Coronary artery (tissue), 2 donors: ENCODE results near the gene DIAPH2.
A peak's percentile ranks its signal among the peaks of the same experiment; 100 is the strongest.
"Not testable (repeated sequence)": the region's sequence is repeated elsewhere in the genome, so short reads cannot be mapped to it uniquely, and the experiment has no call there.

ENCODE experiments used
- DNase-seq: peaks from one replicate; pipeline ENCODE4 v3.0.0-alpha.2; 2017; ENCODE audit warnings: low spot score
- H3K27ac ChIP-seq, 2 donors: fragments of 200-600 bp; sonication (generic); one replicate each; pipeline ENCODE4 v1.5.1; 2016 to 2019
- H3K4me3 ChIP-seq: fragments of 200-600 bp; sonication (generic); 2 replicates; pipeline ENCODE4 v1.5.1; 2016; ENCODE audit warnings: mild to moderate bottlenecking, moderate library complexity
- TF ChIP-seq, protein P1 (sequence below): fragments of 200-600 bp; sonication (generic); IDR thresholded peaks from one replicate; pipeline ENCODE4 v1.5.1; 2019; ENCODE audit warnings: antibody characterized with exemption

Gene DIAPH2

DNA sequence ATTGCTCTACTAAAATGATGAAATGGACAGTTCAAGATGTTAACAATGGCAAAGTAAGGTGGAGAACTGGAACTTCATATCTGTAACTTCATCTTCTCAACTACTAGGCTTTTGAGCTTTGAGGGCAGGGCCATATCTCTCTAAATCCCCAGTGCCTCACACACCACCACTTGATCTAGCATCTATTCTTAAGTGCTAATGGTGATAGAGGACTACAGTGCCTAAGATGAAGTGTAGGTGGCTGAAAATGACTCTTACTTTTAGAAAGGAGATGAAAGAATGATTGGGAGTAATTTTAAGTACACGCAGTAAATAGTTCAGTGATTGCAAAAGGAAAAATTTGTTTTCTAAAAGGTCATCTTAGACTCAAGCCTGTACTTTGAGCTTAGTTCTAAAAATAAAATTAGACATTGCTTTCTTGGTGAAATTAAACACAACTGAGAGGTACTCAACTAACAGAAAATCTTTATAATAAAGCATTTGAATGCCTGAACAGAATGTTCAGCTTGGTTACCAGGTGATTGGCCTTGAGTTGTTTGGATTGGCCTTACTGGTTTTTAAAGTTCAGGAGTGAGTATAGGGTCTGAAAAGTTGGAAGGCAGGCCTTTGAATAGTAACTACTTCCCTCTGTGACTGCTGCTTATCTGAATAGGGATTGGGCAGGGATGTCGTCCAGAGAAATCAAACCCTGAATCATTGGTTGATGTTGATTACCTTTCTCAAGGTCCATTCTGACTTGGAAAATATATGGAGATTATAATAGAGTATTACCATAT is 45.4 kb downstream of the DIAPH2 start:
- DNase-seq, result no peak
- peak overlapping the region in 1 of 2 donors; percentile 17 for H3K27ac ChIP-seq
- H3K4me3 ChIP-seq, result no peak overlapping the region
- TF ChIP-seq, protein P1, sequence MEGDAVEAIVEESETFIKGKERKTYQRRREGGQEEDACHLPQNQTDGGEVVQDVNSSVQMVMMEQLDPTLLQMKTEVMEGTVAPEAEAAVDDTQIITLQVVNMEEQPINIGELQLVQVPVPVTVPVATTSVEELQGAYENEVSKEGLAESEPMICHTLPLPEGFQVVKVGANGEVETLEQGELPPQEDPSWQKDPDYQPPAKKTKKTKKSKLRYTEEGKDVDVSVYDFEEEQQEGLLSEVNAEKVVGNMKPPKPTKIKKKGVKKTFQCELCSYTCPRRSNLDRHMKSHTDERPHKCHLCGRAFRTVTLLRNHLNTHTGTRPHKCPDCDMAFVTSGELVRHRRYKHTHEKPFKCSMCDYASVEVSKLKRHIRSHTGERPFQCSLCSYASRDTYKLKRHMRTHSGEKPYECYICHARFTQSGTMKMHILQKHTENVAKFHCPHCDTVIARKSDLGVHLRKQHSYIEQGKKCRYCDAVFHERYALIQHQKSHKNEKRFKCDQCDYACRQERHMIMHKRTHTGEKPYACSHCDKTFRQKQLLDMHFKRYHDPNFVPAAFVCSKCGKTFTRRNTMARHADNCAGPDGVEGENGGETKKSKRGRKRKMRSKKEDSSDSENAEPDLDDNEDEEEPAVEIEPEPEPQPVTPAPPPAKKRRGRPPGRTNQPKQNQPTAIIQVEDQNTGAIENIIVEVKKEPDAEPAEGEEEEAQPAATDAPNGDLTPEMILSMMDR, result no peak

DNA sequence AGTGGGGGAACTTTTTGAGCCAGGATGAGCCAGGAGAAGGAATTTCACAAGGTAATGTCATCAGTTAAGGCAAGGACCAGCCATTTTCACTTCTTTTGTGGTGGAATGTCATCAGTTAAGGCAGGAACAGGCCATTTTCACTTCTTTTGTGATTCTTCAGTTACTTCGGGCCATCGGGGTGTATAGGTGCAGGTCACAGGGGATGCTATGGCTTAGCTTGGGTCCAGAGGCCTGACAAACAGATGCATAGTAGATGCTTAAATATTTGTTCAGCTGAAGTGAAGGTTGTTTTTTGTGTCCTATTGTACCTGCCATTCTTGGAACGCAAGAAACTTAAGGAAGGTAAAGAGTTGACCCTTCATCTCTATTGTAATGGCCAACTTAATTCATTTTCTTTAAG is 46.4 kb downstream of the DIAPH2 start:
- H3K27ac ChIP-seq, H3K4me3 ChIP-seq, DNase-seq: not testable (repeated sequence)

DNA sequence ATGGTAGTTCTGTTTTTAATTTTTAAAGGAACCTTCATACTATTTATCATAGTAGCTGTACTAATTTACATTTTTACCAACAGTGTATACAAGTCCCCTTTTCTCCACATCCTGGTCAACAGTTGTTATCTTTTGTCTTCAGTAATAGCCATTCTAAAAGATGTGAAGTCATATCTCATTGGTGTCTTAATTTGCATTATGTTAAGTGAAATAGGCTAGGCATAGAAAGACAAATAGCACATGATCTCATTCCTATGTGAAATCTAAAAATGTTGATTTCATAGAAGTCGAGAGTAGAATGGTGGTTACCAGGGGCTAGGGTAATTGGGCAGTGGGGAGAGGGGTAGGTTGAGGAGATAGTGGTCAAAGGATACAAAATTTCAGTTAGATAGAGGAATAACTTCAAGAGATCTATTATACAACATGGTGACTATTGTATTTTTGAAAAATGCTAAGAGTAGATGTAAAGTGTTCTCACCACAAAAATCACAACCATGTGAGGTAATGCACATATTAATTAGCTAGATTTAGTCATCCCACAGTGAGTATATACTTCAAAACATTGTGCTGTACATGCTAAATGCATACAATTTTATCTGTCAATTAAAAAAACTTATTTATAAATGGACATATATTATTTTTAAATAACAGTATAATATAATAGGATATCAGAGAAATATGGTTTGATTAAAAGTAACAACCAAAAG is 58.9 kb downstream of the DIAPH2 start:
- Histone ChIP-seq H3K4me3 (no peak overlapping the region), H3K27ac (no peak overlapping the region)
- no peak for DNase-seq
- TF ChIP-seq, protein P1, result no peak

DNA sequence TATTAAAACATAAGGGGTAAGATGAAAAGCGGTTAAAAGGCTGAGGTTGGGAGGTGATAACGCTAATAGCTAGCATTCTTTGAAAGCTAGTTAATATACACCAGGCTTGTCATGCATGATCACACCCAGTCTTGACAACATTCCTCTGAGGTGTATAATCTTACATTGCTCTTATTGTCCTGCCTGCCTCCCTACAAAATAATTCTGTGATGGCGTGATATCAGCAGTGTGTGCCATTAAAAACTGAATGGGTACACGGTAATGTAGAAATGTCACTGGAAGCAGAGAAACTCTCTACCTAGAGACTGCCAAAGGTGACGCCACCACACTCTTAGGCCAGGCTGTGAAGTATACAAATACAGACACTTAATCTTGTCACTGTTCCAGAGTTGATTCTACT is 68.1 kb downstream of the DIAPH2 start:
- Histone ChIP-seq H3K4me3 (no peak overlapping the region), H3K27ac (no peak overlapping the region)
- no peak for DNase-seq
- TF ChIP-seq, protein P1, result no peak

DNA sequence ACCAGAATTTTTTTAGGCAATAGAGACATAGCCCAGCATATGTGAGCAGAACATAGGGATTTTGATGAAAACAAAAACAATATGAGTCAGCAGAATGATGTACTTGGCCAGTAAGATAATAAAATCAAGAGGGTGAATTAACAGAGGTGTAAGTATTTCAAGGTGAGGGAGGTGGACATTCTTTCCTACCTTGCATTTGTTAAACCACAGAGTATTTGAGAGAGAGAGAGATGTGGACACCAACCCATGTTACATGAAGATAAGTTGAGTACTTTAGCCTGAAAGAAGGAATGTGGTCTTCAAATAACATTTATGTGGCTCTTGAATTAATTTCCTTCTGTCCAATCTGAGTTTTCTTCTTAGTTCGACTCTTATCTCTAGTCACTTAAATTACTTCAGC is 68.6 kb downstream of the DIAPH2 start:
- no peak overlapping the region for H3K27ac ChIP-seq
- no peak overlapping the region for H3K4me3 ChIP-seq
- no peak for DNase-seq
- TF ChIP-seq, protein P1, result no peak

DNA sequence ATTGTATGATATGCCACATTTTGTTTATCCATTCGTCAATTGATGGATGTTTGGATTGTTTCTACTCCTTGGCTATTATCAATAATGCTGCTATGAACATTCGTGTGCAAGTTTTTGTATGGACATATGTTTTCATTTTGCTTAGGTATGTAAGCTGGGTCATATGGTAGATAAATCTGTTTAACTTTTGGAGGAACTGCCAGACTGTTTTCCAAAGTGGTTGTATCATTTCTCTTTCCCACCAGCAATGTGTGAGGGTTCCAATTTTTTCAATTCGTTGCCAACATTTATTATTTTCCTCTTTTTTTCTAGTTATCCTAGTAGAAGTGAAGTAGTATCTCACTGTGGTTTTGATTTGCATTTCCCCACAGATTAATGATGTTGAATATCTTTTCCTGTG is 71.8 kb downstream of the DIAPH2 start:
- Histone ChIP-seq H3K27ac (no peak overlapping the region), H3K4me3 (no peak overlapping the region)
- TF ChIP-seq, protein P1, result no peak
- no peak for DNase-seq

DNA sequence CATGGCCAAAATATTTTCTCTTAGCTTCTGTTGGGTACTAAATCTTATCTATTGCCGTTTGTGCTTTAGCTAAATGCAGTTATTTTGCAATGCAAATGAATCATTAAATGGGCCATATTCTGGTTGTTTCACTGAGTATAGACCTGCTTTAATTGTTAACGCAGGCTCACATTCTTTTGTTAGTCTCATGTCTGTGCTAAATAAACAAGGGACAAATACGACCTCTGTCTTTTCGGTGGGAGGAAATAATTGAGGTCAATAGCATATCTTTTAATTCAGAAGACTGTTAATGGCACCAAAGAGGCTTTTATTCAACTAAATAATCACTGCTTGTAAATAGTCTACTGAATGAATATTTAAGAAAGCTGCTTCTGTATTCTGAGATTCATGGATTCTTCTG is 76.9 kb downstream of the DIAPH2 start:
- TF ChIP-seq, protein P1, result no peak
- H3K27ac ChIP-seq, result no peak overlapping the region
- H3K4me3 ChIP-seq, result no peak overlapping the region
- no peak for DNase-seq
